Keratinocyte (primary cell): ENCODE data around the gene HSPA1B.

ENCODE experiments used
- CTCF ChIP-seq, 3 experiments: IDR thresholded peaks in 1 of 3; conservative IDR thresholded peaks in 1 of 3; optimal IDR thresholded peaks in 1 of 3; 2 replicates in 2 of 3; 3 replicates in 1 of 3; pipeline versions ENCODE3 to v1.5.1; 2011; ENCODE audit warnings: low read length in 3 of 3, mild to moderate bottlenecking in 3 of 3, moderate library complexity in 2 of 3, control low read depth in 1 of 3, inconsistent platforms in 1 of 3; ENCODE audit not compliant: insufficient read depth in 2 of 3; ENCODE audit errors: extremely low read depth in 1 of 3
- EZH2 ChIP-seq: IDR thresholded peaks from one replicate; pipeline ENCODE4 v1.6.1; 2012; ENCODE audit warnings: inconsistent platforms, mild to moderate bottlenecking, low read length, moderate library complexity

GRCh38 chr6:31813465-31813849 is 14.1 kb upstream of the HSPA1B start:
- TF ChIP-seq CTCF (optimal IDR thresholded peaks at IDR 0.05 in 1 of 3, IDR thresholded peaks at IDR 0.05 in 1 of 3, conservative IDR thresholded peaks at IDR 0.05 in 1 of 3; ENCODE audit: extremely low read depth in 1 of 3, insufficient read depth in 2 of 3, low read length in 3 of 3) (no peak), EZH2 (no peak)
